DND-41 (cell line): ENCODE measurements around the gene SLC16A10.

Source experiments
- ATAC-seq: fragments of 200-7000 bp; cut with Tn5 transposase; 3 replicates; pipeline ENCODE4 v1.9.1; 2021; ENCODE audit warnings: low read depth; ENCODE audit not compliant: insufficient read depth
- DNase-seq: peaks from one replicate; pipeline ENCODE4 v3.0.0-alpha.2; 2020
- H2AFZ ChIP-seq: 2 replicates; pipeline ENCODE4 v1.6.0; 2012; ENCODE audit warnings: low read depth, low read length
- H3K27ac ChIP-seq: 2 replicates; pipeline ENCODE4 v1.5.1; 2012; ENCODE audit warnings: low read length, inconsistent platforms
- H3K27me3 ChIP-seq: fragments of 200-600 bp; sonication (generic); 2 replicates; pipeline ENCODE4 v1.6.0; 2012; ENCODE audit warnings: low read length, mild to moderate bottlenecking, inconsistent platforms; ENCODE audit not compliant: insufficient read depth, poor library complexity
- H3K36me3 ChIP-seq: 2 replicates; pipeline ENCODE4 v1.5.1; 2012; ENCODE audit warnings: low read length, inconsistent platforms; ENCODE audit not compliant: insufficient read depth
- H3K4me1 ChIP-seq: 2 replicates; pipeline ENCODE4 v1.5.1; 2012; ENCODE audit warnings: mild to moderate bottlenecking, low read length; ENCODE audit not compliant: insufficient read depth
- H3K4me2 ChIP-seq: 2 replicates; pipeline ENCODE4 v1.6.0; 2012; ENCODE audit warnings: mild to moderate bottlenecking, moderate library complexity, low read length, inconsistent platforms; ENCODE audit not compliant: insufficient read depth
- H3K4me3 ChIP-seq, 2 experiments: fragments of 200-600 bp in 1 of 2; shearing (Covaris generic) in 1 of 2; 2 replicates each; pipeline ENCODE4 v1.5.1; 2012 to 2016; ENCODE audit warnings: inconsistent platforms in 2 of 2, low read length in 2 of 2, mild to moderate bottlenecking in 2 of 2, low read depth in 1 of 2, moderate library complexity in 1 of 2
- H3K79me2 ChIP-seq: 2 replicates; pipeline ENCODE4 v1.6.0; 2012; ENCODE audit warnings: low read length, inconsistent platforms; ENCODE audit not compliant: insufficient read depth
- H3K9ac ChIP-seq: 2 replicates; pipeline ENCODE4 v1.6.0; 2012; ENCODE audit warnings: low read depth, mild to moderate bottlenecking, inconsistent platforms, low read length, moderate library complexity
- H3K9me3 ChIP-seq: 2 replicates; pipeline ENCODE4 v1.5.1; 2012; ENCODE audit warnings: low read length, moderate library complexity, mild to moderate bottlenecking, inconsistent platforms; ENCODE audit not compliant: insufficient read depth, severe bottlenecking
- H4K20me1 ChIP-seq: 2 replicates; pipeline ENCODE4 v1.6.0; 2012; ENCODE audit warnings: low read length; ENCODE audit not compliant: insufficient read depth
- EZH2 ChIP-seq: IDR thresholded peaks from 3 replicates; pipeline ENCODE4 v1.6.1; 2012; ENCODE audit warnings: borderline replicate concordance, low read depth, mild to moderate bottlenecking, moderate library complexity, low read length, inconsistent platforms; ENCODE audit not compliant: severe bottlenecking
- TF ChIP-seq, protein P1 (sequence below): IDR thresholded peaks from 2 replicates; pipeline ENCODE4 v1.5.1; 2012; ENCODE audit warnings: borderline replicate concordance, low read length, moderate library complexity, mild to moderate bottlenecking; ENCODE audit not compliant: poor library complexity, severe bottlenecking; ENCODE audit errors: extremely low read depth

The SLC16A10 gene

DNA sequence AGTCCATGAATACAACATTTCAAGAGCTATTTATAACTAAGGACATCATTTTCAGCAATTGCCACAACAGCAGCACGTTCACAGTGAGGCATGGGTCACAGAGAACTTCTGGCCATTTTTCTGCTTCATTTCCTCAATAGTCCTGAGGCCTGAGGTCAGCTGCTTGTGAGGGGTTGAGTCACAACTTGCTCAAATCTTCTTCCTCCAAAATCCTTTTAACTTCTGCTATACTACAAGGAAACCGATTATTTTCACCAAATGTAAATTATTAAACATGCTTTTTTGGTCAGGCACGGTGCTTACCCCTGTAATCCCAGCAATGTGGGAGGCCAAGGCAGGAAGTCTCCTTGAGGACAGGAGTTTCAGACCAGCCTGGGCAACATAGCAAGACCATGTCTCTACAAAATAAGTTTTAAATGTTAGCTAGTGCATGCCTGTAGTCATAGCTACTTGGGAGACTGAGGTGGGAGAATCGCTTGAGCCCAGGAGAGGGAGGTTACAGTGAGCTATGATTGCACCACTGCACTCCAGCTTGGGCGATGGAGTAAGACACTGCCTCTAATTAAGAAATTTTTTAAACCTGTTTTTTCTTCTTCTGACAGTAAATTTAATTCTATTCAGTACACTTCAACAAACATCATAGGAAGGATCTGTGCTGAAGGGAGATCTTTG lies 11.1 kb upstream of the SLC16A10 start:
- H3K9me3 ChIP-seq: no peaks in the 10 kb centered on the region

DNA sequence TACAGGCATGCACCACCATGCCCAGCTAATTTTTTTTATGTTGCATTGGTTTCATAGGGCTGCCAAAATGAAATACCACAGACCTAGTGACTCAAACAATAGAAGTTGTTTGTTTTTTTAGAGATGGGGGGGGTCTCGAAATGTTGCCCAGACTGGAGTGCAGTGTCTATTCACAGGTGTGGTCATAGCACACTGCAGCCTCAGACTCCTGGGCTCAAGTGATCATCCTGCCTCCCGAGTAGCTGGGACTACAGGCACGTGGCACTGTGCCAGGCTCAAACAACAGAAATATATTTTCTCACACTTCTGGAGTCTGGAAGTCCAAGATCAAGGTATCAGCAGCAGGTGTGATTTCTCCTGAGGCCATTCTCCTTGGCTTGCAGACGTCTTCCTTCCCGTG lies 6.6 kb upstream of the SLC16A10 start:
- no peak for TF ChIP-seq EZH2
- TF ChIP-seq, protein P1, sequence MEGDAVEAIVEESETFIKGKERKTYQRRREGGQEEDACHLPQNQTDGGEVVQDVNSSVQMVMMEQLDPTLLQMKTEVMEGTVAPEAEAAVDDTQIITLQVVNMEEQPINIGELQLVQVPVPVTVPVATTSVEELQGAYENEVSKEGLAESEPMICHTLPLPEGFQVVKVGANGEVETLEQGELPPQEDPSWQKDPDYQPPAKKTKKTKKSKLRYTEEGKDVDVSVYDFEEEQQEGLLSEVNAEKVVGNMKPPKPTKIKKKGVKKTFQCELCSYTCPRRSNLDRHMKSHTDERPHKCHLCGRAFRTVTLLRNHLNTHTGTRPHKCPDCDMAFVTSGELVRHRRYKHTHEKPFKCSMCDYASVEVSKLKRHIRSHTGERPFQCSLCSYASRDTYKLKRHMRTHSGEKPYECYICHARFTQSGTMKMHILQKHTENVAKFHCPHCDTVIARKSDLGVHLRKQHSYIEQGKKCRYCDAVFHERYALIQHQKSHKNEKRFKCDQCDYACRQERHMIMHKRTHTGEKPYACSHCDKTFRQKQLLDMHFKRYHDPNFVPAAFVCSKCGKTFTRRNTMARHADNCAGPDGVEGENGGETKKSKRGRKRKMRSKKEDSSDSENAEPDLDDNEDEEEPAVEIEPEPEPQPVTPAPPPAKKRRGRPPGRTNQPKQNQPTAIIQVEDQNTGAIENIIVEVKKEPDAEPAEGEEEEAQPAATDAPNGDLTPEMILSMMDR: no peak
- Histone ChIP-seq H3K27ac (no peak overlapping the region), H3K36me3 (no peaks in the 10 kb centered on the region), H3K4me3 (no peak overlapping the region), H2AFZ (no peak overlapping the region), H3K27me3 (no peaks in the 10 kb centered on the region), H3K9ac (no peak overlapping the region), H3K79me2 (no peaks in the 10 kb centered on the region), H3K9me3 (no peaks in the 10 kb centered on the region), H3K4me1 (no peaks in the 10 kb centered on the region), H4K20me1 (no peaks in the 10 kb centered on the region), H3K4me2 (no peak overlapping the region)
- ATAC-seq (no peak), DNase-seq (no peak)

More for the DNA sequence above, 11.1 kb upstream of the SLC16A10 start:
- no peak overlapping the region for H2AFZ ChIP-seq
- no peak overlapping the region for H3K27ac ChIP-seq
- H3K36me3 ChIP-seq: no peaks in the 10 kb centered on the region
- H4K20me1 ChIP-seq: no peaks in the 10 kb centered on the region
- no peak for DNase-seq
- no peaks in the 10 kb centered on the region for H3K27me3 ChIP-seq
- TF ChIP-seq EZH2: no peak
- TF ChIP-seq, protein P1: no peak
- no peak for ATAC-seq
- H3K79me2 ChIP-seq: no peaks in the 10 kb centered on the region
- no peaks in the 10 kb centered on the region for H3K4me1 ChIP-seq
- no peak overlapping the region for H3K4me2 ChIP-seq
- H3K9ac ChIP-seq: no peak overlapping the region
- no peak overlapping the region for H3K4me3 ChIP-seq

DNA sequence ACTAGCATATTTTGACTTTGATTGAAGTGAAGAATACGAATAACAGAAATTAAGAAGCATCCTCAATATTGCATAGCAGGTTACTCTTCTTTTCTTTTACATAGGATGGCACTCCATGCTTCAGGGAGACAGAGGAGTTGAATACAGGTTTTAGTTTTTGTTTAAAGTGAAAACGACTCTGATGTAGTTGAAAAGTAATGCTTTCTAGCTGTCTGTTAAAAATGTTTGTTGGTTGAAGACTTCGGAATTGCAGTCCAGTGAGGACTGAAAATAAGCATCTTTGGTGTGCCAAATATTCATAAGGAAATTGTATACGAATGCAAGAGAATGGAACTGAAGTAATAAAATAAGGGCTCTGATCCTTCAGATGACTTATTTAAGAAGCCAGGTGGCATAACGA lies 618 bp upstream of the SLC16A10 start:
- H3K9me3 ChIP-seq: no peaks in the 10 kb centered on the region
- H3K36me3 ChIP-seq: no peaks in the 10 kb centered on the region
- no peak for ATAC-seq
- H3K4me1 ChIP-seq: peaks cover 27% of the 10 kb centered on the region
- peak overlapping the region; percentile 60 for H3K9ac ChIP-seq
- H3K27ac ChIP-seq: peak overlapping the region; percentile 63; the same call in 1 of the 2 replicates
- H3K4me3 ChIP-seq: peak overlapping the region; percentile 45 to 84; a peak in 3 of 4 replicates
- peak overlapping the region; percentile 91 for H3K4me2 ChIP-seq
- DNase-seq: no peak
- no peaks in the 10 kb centered on the region for H4K20me1 ChIP-seq
- no peaks in the 10 kb centered on the region for H3K79me2 ChIP-seq
- peak overlapping the region; percentile 98 for H2AFZ ChIP-seq
- TF ChIP-seq EZH2: no peak
- TF ChIP-seq, protein P1: no peak
- peaks cover 19% of the 10 kb centered on the region for H3K27me3 ChIP-seq
